IMR-90 (cell line): Measurements from ENCODE around the gene SELENOT. TPM values are rescaled to one million over a fixed set of nuclear protein-coding genes. Genes with fewer than 3 reads are reported as not detected.

ENCODE experiments used
- ATAC-seq: fragments of 200-7000 bp; cut with Tn5 transposase; 2 replicates; pipeline ENCODE4 v1.9.1; 2020; ENCODE audit warnings: low read depth, mild to moderate bottlenecking, moderate library complexity
- BruUV-seq: library from RNA; stranded (reverse); fragments of 400-500 nt; replicated peaks from 2 replicates; lab custom pipeline; 2021; lab: Mats Ljungman, UMichigan
- CTCF ChIA-PET: fragments of 300-600 bp; formaldehyde crosslinking; extraction: SDS; loops from one replicate; lab custom pipeline; 2021; ENCODE audit warnings: antibody characterized with exemption; lab: Yijun Ruan, JAX
- POLR2A ChIA-PET: fragments of 300-600 bp; sonication (Branson Sonifier 250); formaldehyde crosslinking; loops from one replicate; lab custom pipeline; 2022; ENCODE audit warnings: antibody characterized with exemption; ENCODE audit not compliant: unreplicated experiment; lab: Charles Lee
- DNase-seq: peaks from one replicate; pipeline ENCODE4 v3.0.0; 2013
- H2AFZ ChIP-seq: replicated peaks from 2 replicates; pipeline ENCODE3; 2013; ENCODE audit warnings: low read length, mild to moderate bottlenecking; ENCODE audit not compliant: poor library complexity
- H2AK5ac ChIP-seq: 2 replicates; pipeline ENCODE4 v1.6.1; 2013; ENCODE audit warnings: low read depth, low read length, inconsistent platforms
- H2AK9ac ChIP-seq: replicated peaks from 2 replicates; pipeline ENCODE3; 2013; ENCODE audit warnings: mild to moderate bottlenecking, low read depth, low read length, moderate library complexity; ENCODE audit not compliant: poor library complexity
- H2BK120ac ChIP-seq: 2 replicates; pipeline ENCODE4 v1.6.1; 2013; ENCODE audit warnings: low read depth, low read length, inconsistent platforms
- H2BK15ac ChIP-seq: 3 replicates; pipeline ENCODE4 v1.6.1; 2013; ENCODE audit warnings: low read depth, low read length, inconsistent platforms
- H2BK20ac ChIP-seq: 2 replicates; pipeline ENCODE4 v1.6.1; 2013; ENCODE audit warnings: low read depth, mild to moderate bottlenecking, inconsistent platforms, low read length, moderate library complexity
- H2BK5ac ChIP-seq: 2 replicates; pipeline ENCODE4 v1.6.1; 2013; ENCODE audit warnings: mild to moderate bottlenecking, low read depth, low read length, inconsistent platforms; ENCODE audit not compliant: poor library complexity, severe bottlenecking
- H3K14ac ChIP-seq: replicated peaks from 2 replicates; pipeline ENCODE4 v1.6.1; 2013; ENCODE audit warnings: low read depth, low read length, inconsistent platforms
- H3K18ac ChIP-seq: 2 replicates; pipeline ENCODE4 v1.6.1; 2013; ENCODE audit warnings: low read depth, low read length, control low read depth
- H3K23ac ChIP-seq: 2 replicates; pipeline ENCODE4 v1.6.1; 2013; ENCODE audit warnings: low read depth, low read length, inconsistent platforms
- H3K27ac ChIP-seq: 2 replicates; pipeline ENCODE4 v1.5.1; 2013; ENCODE audit warnings: mild to moderate bottlenecking, control low read depth, low read length; ENCODE audit not compliant: insufficient read depth
- H3K27me3 ChIP-seq: 2 replicates; pipeline ENCODE4 v1.6.1; 2013; ENCODE audit warnings: low read length; ENCODE audit not compliant: control insufficient read depth, insufficient read depth
- H3K36me3 ChIP-seq: 2 replicates; pipeline ENCODE4 v1.6.1; 2013; ENCODE audit warnings: low read length, mixed read lengths; ENCODE audit not compliant: control insufficient read depth, insufficient read depth
- H3K4ac ChIP-seq: 2 replicates; pipeline ENCODE4 v1.6.1; 2013; ENCODE audit warnings: low read depth, low read length, inconsistent platforms
- H3K4me1 ChIP-seq: 2 replicates; pipeline ENCODE4 v1.6.1; 2013; ENCODE audit warnings: low read length, mixed read lengths; ENCODE audit not compliant: control insufficient read depth, insufficient read depth
- H3K4me2 ChIP-seq: 2 replicates; pipeline ENCODE4 v1.6.1; 2013; ENCODE audit warnings: low read depth, mild to moderate bottlenecking, control low read depth, low read length, moderate library complexity
- H3K4me3 ChIP-seq: 2 replicates; pipeline ENCODE4 v1.5.1; 2013; ENCODE audit warnings: low read depth, mild to moderate bottlenecking, control low read depth, low read length, moderate library complexity; ENCODE audit not compliant: insufficient read depth
- H3K56ac ChIP-seq: 2 replicates; pipeline ENCODE4 v1.6.1; 2013; ENCODE audit warnings: low read length, inconsistent platforms; ENCODE audit not compliant: insufficient read depth; ENCODE audit errors: extremely low read depth
- H3K79me1 ChIP-seq, 2 experiments: 2 replicates each; pipeline ENCODE4 v1.6.1; 2013; ENCODE audit warnings: low read length in 2 of 2, inconsistent platforms in 1 of 2, low read depth in 1 of 2
- H3K9ac ChIP-seq: 2 replicates; pipeline ENCODE4 v1.6.1; 2013; ENCODE audit warnings: low read depth, low read length, control low read depth
- H3K9me1 ChIP-seq: 2 replicates; pipeline ENCODE4 v1.6.1; 2013; ENCODE audit warnings: low read length, inconsistent platforms; ENCODE audit not compliant: insufficient read depth
- H3K9me3 ChIP-seq: 2 replicates; pipeline ENCODE4 v1.6.1; 2013; ENCODE audit warnings: low read length; ENCODE audit not compliant: control insufficient read depth, insufficient read depth
- H4K20me1 ChIP-seq: 2 replicates; pipeline ENCODE4 v1.6.1; 2013; ENCODE audit warnings: low read length, inconsistent platforms; ENCODE audit not compliant: insufficient read depth
- H4K5ac ChIP-seq: 2 replicates; pipeline ENCODE4 v1.6.1; 2013; ENCODE audit warnings: mild to moderate bottlenecking, low read depth, low read length, control low read depth
- H4K8ac ChIP-seq, 2 experiments: 2 replicates each; pipeline ENCODE4 v1.6.1; 2013; ENCODE audit warnings: low read depth in 2 of 2, low read length in 2 of 2, control low read depth in 1 of 2, inconsistent platforms in 1 of 2
- H4K91ac ChIP-seq: 2 replicates; pipeline ENCODE4 v1.6.1; 2013; ENCODE audit warnings: low read depth, low read length, inconsistent platforms; ENCODE audit not compliant: insufficient read depth
- BHLHE40 ChIP-seq: fragments of 150-350 bp; IDR thresholded peaks from 2 replicates; pipeline ENCODE4 v1.6.1; 2016; ENCODE audit warnings: mild to moderate bottlenecking, low read depth, low read length
- CEBPB ChIP-seq: IDR thresholded peaks from 2 replicates; pipeline ENCODE4 v1.6.1; 2012; ENCODE audit warnings: low read depth, low read length, improper control_type of control experiment
- CHD1 ChIP-seq: IDR thresholded peaks from 2 replicates; pipeline ENCODE4 v1.6.1; 2012; ENCODE audit warnings: low read depth, low read length, improper control_type of control experiment
- CTCF ChIP-seq: conservative IDR thresholded peaks from 2 replicates; pipeline ENCODE4 v1.5.1; 2012; ENCODE audit warnings: mild to moderate bottlenecking, low read depth, low read length, improper control_type of control experiment
- ELK1 ChIP-seq: fragments of 150-350 bp; IDR thresholded peaks from 2 replicates; pipeline ENCODE4 v1.6.1; 2016; ENCODE audit warnings: low read depth, mild to moderate bottlenecking, low read length, moderate library complexity, borderline replicate concordance
- FOS ChIP-seq: fragments of 150-350 bp; IDR thresholded peaks from 2 replicates; pipeline ENCODE4 v1.6.1; 2016; ENCODE audit warnings: low read depth, low read length
- MAFK ChIP-seq: IDR thresholded peaks from 2 replicates; pipeline ENCODE4 v1.6.1; 2012; ENCODE audit warnings: low read depth, low read length, improper control_type of control experiment
- MAZ ChIP-seq: IDR thresholded peaks from 2 replicates; pipeline ENCODE4 v1.6.1; 2012; ENCODE audit warnings: low read depth, mild to moderate bottlenecking, low read length, improper control_type of control experiment, moderate library complexity, borderline replicate concordance
- MXI1 ChIP-seq: IDR thresholded peaks from 2 replicates; pipeline ENCODE4 v1.6.1; 2012; ENCODE audit warnings: low read depth, mild to moderate bottlenecking, low read length, moderate library complexity, borderline replicate concordance
- NFE2L2 ChIP-seq: fragments of 150-350 bp; IDR thresholded peaks from 2 replicates; pipeline ENCODE4 v1.6.1; 2016; ENCODE audit warnings: low read depth, mild to moderate bottlenecking, low read length
- POLR2A ChIP-seq: IDR thresholded peaks from 2 replicates; pipeline ENCODE4 v1.6.1; 2012; ENCODE audit warnings: mild to moderate bottlenecking, low read depth, low read length
- RAD21 ChIP-seq: IDR thresholded peaks from 2 replicates; pipeline ENCODE4 v1.6.1; 2012; ENCODE audit warnings: low read length, improper control_type of control experiment
- RCOR1 ChIP-seq: IDR thresholded peaks from 2 replicates; pipeline ENCODE4 v1.6.1; 2012; ENCODE audit warnings: mild to moderate bottlenecking, low read length, improper control_type of control experiment; ENCODE audit not compliant: insufficient replicate concordance
- RFX5 ChIP-seq: IDR thresholded peaks from 2 replicates; pipeline ENCODE4 v1.8.0; 2012; ENCODE audit warnings: low read depth, mild to moderate bottlenecking, low read length, moderate library complexity
- SMC3 ChIP-seq: fragments of 150-350 bp; IDR thresholded peaks from 2 replicates; pipeline ENCODE4 v1.6.1; 2016; ENCODE audit warnings: low read depth, mild to moderate bottlenecking, antibody characterized with exemption, low read length, moderate library complexity
- USF2 ChIP-seq: fragments of 150-350 bp; IDR thresholded peaks from 2 replicates; pipeline ENCODE4 v1.6.1; 2017; ENCODE audit warnings: mild to moderate bottlenecking, antibody characterized with exemption, low read length, low read depth
- WGBS, 2 experiments: methylation state at CpG; one replicate each; pipeline versions ENCODE4 v1.1.5 to v1.1.7; 2013; ENCODE audit warnings: missing lambda C conversion rate in 2 of 2; ENCODE audit not compliant: insufficient read length in 1 of 2; ENCODE audit errors: extremely low coverage in 2 of 2; 5-methylcytosine and 5-hydroxymethylcytosine counted together
- dilution Hi-C: fragments of 300-500 bp; cut with HindIII; formaldehyde crosslinking; loops from one replicate; pipeline ENCODE4 v1.14.3; 2018; ENCODE audit warnings: low sequenced_read_pairs; ENCODE audit not compliant: unreplicated experiment
- in situ Hi-C: fragments of 300-500 bp; cut with MboI; formaldehyde crosslinking; loops from 3 replicates; pipeline ENCODE4 v1.14.3; 2019; ENCODE audit warnings: low sequenced_read_pairs, inconsistent platforms, mixed read lengths
- intact Hi-C: fragments of 100-400 bp; cut with micrococcal nuclease; formaldehyde crosslinking; loops from 2 replicates; pipeline ENCODE4 v1.10.0; 2022
- polyA plus RNA-seq, 3 experiments: library from polyadenylated mRNA; depleted of rRNA; stranded (reverse); fragments of >200 nt; gene quantifications; 2 replicates each; pipeline ENCODE4 v1.2.3, GENCODE V29; 2012; ENCODE audit warnings: low replicate concordance in 1 of 3
- total RNA-seq: library from RNA; depleted of rRNA; stranded (reverse); fragments of >200 nt; gene quantifications from 2 replicates; pipeline ENCODE4 v1.2.3, GENCODE V29; 2012

Gene SELENOT
- total and polyA plus RNA-seq, 2 of the 4 experiments (the other 2 are of a cell fraction), result 365 to 415 TPM

- H4K8ac ChIP-seq, result no peak overlapping the region
- dilution Hi-C loops (no loop called here), in situ Hi-C loops (no loop called here), intact Hi-C loops (no loop called here)
- WGBS, 2 experiments, result 76% methylated on average over 3 of the region's 6 CpGs; no CpG with 5 or more reads in 1 of the 2 experiments
- no peak overlapping the region for H3K23ac ChIP-seq
- H4K91ac ChIP-seq, result no peak overlapping the region
- no peak overlapping the region for H2AFZ ChIP-seq
- no TSS peak for BruUV-seq
- ChIA-PET CTCF (no interaction called here), POLR2A (no interaction called here)
- H2BK5ac ChIP-seq, result no peak overlapping the region
- H3K4me2 ChIP-seq, result no peak overlapping the region
- H2BK120ac ChIP-seq, result no peak overlapping the region
- H3K9me3 ChIP-seq, result no peaks in the 10 kb centered on the region
- no peaks in the 10 kb centered on the region for H3K27me3 ChIP-seq
- H3K4me3 ChIP-seq, result no peak overlapping the region
- H2AK9ac ChIP-seq, result no peak overlapping the region
- H2AK5ac ChIP-seq, result no peak overlapping the region
- H3K14ac ChIP-seq, result no peak overlapping the region; the same call in 1 of the 2 replicates
- peaks cover 2% of the 10 kb centered on the region; the same call in 1 of the 2 replicates for H3K4me1 ChIP-seq
- DNase-seq, result no peak
- 0 out of 4 replicates have a peak, but pooled peaks cover 0 to 3% of the 10 kb centered on the region in 2 experiments for H3K79me1 ChIP-seq
- H3K9me1 ChIP-seq, result no peaks in the 10 kb centered on the region; the same call in 1 of the 2 replicates
- no peak overlapping the region for H2BK20ac ChIP-seq
- no peak overlapping the region for H3K4ac ChIP-seq
- no peak overlapping the region for H4K5ac ChIP-seq
- peaks cover 5% of the 10 kb centered on the region for H3K36me3 ChIP-seq
- H3K27ac ChIP-seq, result no peak overlapping the region; the same call in 1 of the 2 replicates
- H3K56ac ChIP-seq, result no peak overlapping the region
- TF ChIP-seq FOS (no peak), MAFK (no peak), NFE2L2 (no peak), CEBPB (no peak), RAD21 (no peak), USF2 (no peak), MAZ (no peak), CTCF (no peak), CHD1 (no peak), BHLHE40 (no peak), SMC3 (no peak), MXI1 (no peak), RFX5 (no peak), POLR2A (no peak), RCOR1 (no peak), ELK1 (no peak)
- H4K20me1 ChIP-seq, result no peaks in the 10 kb centered on the region
- peak; percentile 44 for ATAC-seq
- no peak overlapping the region for H3K18ac ChIP-seq
- no peak overlapping the region for H2BK15ac ChIP-seq
- H3K9ac ChIP-seq, result no peak overlapping the region
These were observed 32.0 kb downstream of the SELENOT start for GRCh38 chr3:150635076-150635475.
